IMR-90 (cell line): ENCODE measurements around the gene SLC19A1. TPM values are rescaled to one million over a fixed set of nuclear protein-coding genes. Genes with fewer than 3 reads are reported as not detected.

Experiments
- ATAC-seq: fragments of 200-7000 bp; cut with Tn5 transposase; 2 replicates; pipeline ENCODE4 v1.9.1; 2020; ENCODE audit warnings: low read depth, mild to moderate bottlenecking, moderate library complexity
- BruUV-seq: library from RNA; stranded (reverse); fragments of 400-500 nt; replicated peaks from 2 replicates; lab custom pipeline; 2021; lab: Mats Ljungman, UMichigan
- CTCF ChIA-PET: fragments of 300-600 bp; formaldehyde crosslinking; extraction: SDS; loops from one replicate; lab custom pipeline; 2021; ENCODE audit warnings: antibody characterized with exemption; lab: Yijun Ruan, JAX
- POLR2A ChIA-PET: fragments of 300-600 bp; sonication (Branson Sonifier 250); formaldehyde crosslinking; loops from one replicate; lab custom pipeline; 2022; ENCODE audit warnings: antibody characterized with exemption; ENCODE audit not compliant: unreplicated experiment; lab: Charles Lee
- DNase-seq: peaks from one replicate; pipeline ENCODE4 v3.0.0; 2013
- H2AFZ ChIP-seq: replicated peaks from 2 replicates; pipeline ENCODE3; 2013; ENCODE audit warnings: low read length, mild to moderate bottlenecking; ENCODE audit not compliant: poor library complexity
- H2AK5ac ChIP-seq: 2 replicates; pipeline ENCODE4 v1.6.1; 2013; ENCODE audit warnings: low read depth, low read length, inconsistent platforms
- H2AK9ac ChIP-seq: replicated peaks from 2 replicates; pipeline ENCODE3; 2013; ENCODE audit warnings: mild to moderate bottlenecking, low read depth, low read length, moderate library complexity; ENCODE audit not compliant: poor library complexity
- H2BK120ac ChIP-seq: 2 replicates; pipeline ENCODE4 v1.6.1; 2013; ENCODE audit warnings: low read depth, low read length, inconsistent platforms
- H2BK15ac ChIP-seq: 3 replicates; pipeline ENCODE4 v1.6.1; 2013; ENCODE audit warnings: low read depth, low read length, inconsistent platforms
- H2BK20ac ChIP-seq: 2 replicates; pipeline ENCODE4 v1.6.1; 2013; ENCODE audit warnings: low read depth, mild to moderate bottlenecking, inconsistent platforms, low read length, moderate library complexity
- H2BK5ac ChIP-seq: 2 replicates; pipeline ENCODE4 v1.6.1; 2013; ENCODE audit warnings: mild to moderate bottlenecking, low read depth, low read length, inconsistent platforms; ENCODE audit not compliant: poor library complexity, severe bottlenecking
- H3K14ac ChIP-seq: replicated peaks from 2 replicates; pipeline ENCODE4 v1.6.1; 2013; ENCODE audit warnings: low read depth, low read length, inconsistent platforms
- H3K18ac ChIP-seq: 2 replicates; pipeline ENCODE4 v1.6.1; 2013; ENCODE audit warnings: low read depth, low read length, control low read depth
- H3K23ac ChIP-seq: 2 replicates; pipeline ENCODE4 v1.6.1; 2013; ENCODE audit warnings: low read depth, low read length, inconsistent platforms
- H3K27ac ChIP-seq: 2 replicates; pipeline ENCODE4 v1.5.1; 2013; ENCODE audit warnings: mild to moderate bottlenecking, control low read depth, low read length; ENCODE audit not compliant: insufficient read depth
- H3K27me3 ChIP-seq: 2 replicates; pipeline ENCODE4 v1.6.1; 2013; ENCODE audit warnings: low read length; ENCODE audit not compliant: control insufficient read depth, insufficient read depth
- H3K36me3 ChIP-seq: 2 replicates; pipeline ENCODE4 v1.6.1; 2013; ENCODE audit warnings: low read length, mixed read lengths; ENCODE audit not compliant: control insufficient read depth, insufficient read depth
- H3K4ac ChIP-seq: 2 replicates; pipeline ENCODE4 v1.6.1; 2013; ENCODE audit warnings: low read depth, low read length, inconsistent platforms
- H3K4me1 ChIP-seq: 2 replicates; pipeline ENCODE4 v1.6.1; 2013; ENCODE audit warnings: low read length, mixed read lengths; ENCODE audit not compliant: control insufficient read depth, insufficient read depth
- H3K4me2 ChIP-seq: 2 replicates; pipeline ENCODE4 v1.6.1; 2013; ENCODE audit warnings: low read depth, mild to moderate bottlenecking, control low read depth, low read length, moderate library complexity
- H3K4me3 ChIP-seq: 2 replicates; pipeline ENCODE4 v1.5.1; 2013; ENCODE audit warnings: low read depth, mild to moderate bottlenecking, control low read depth, low read length, moderate library complexity; ENCODE audit not compliant: insufficient read depth
- H3K56ac ChIP-seq: 2 replicates; pipeline ENCODE4 v1.6.1; 2013; ENCODE audit warnings: low read length, inconsistent platforms; ENCODE audit not compliant: insufficient read depth; ENCODE audit errors: extremely low read depth
- H3K79me1 ChIP-seq, 2 experiments: 2 replicates each; pipeline ENCODE4 v1.6.1; 2013; ENCODE audit warnings: low read length in 2 of 2, inconsistent platforms in 1 of 2, low read depth in 1 of 2
- H3K9ac ChIP-seq: 2 replicates; pipeline ENCODE4 v1.6.1; 2013; ENCODE audit warnings: low read depth, low read length, control low read depth
- H3K9me1 ChIP-seq: 2 replicates; pipeline ENCODE4 v1.6.1; 2013; ENCODE audit warnings: low read length, inconsistent platforms; ENCODE audit not compliant: insufficient read depth
- H3K9me3 ChIP-seq: 2 replicates; pipeline ENCODE4 v1.6.1; 2013; ENCODE audit warnings: low read length; ENCODE audit not compliant: control insufficient read depth, insufficient read depth
- H4K20me1 ChIP-seq: 2 replicates; pipeline ENCODE4 v1.6.1; 2013; ENCODE audit warnings: low read length, inconsistent platforms; ENCODE audit not compliant: insufficient read depth
- H4K5ac ChIP-seq: 2 replicates; pipeline ENCODE4 v1.6.1; 2013; ENCODE audit warnings: mild to moderate bottlenecking, low read depth, low read length, control low read depth
- H4K8ac ChIP-seq, 2 experiments: 2 replicates each; pipeline ENCODE4 v1.6.1; 2013; ENCODE audit warnings: low read depth in 2 of 2, low read length in 2 of 2, control low read depth in 1 of 2, inconsistent platforms in 1 of 2
- H4K91ac ChIP-seq: 2 replicates; pipeline ENCODE4 v1.6.1; 2013; ENCODE audit warnings: low read depth, low read length, inconsistent platforms; ENCODE audit not compliant: insufficient read depth
- CHD1 ChIP-seq: IDR thresholded peaks from 2 replicates; pipeline ENCODE4 v1.6.1; 2012; ENCODE audit warnings: low read depth, low read length, improper control_type of control experiment
- NFE2L2 ChIP-seq: fragments of 150-350 bp; IDR thresholded peaks from 2 replicates; pipeline ENCODE4 v1.6.1; 2016; ENCODE audit warnings: low read depth, mild to moderate bottlenecking, low read length
- POLR2A ChIP-seq: IDR thresholded peaks from 2 replicates; pipeline ENCODE4 v1.6.1; 2012; ENCODE audit warnings: mild to moderate bottlenecking, low read depth, low read length
- RCOR1 ChIP-seq: IDR thresholded peaks from 2 replicates; pipeline ENCODE4 v1.6.1; 2012; ENCODE audit warnings: mild to moderate bottlenecking, low read length, improper control_type of control experiment; ENCODE audit not compliant: insufficient replicate concordance
- RFX5 ChIP-seq: IDR thresholded peaks from 2 replicates; pipeline ENCODE4 v1.8.0; 2012; ENCODE audit warnings: low read depth, mild to moderate bottlenecking, low read length, moderate library complexity
- SMC3 ChIP-seq: fragments of 150-350 bp; IDR thresholded peaks from 2 replicates; pipeline ENCODE4 v1.6.1; 2016; ENCODE audit warnings: low read depth, mild to moderate bottlenecking, antibody characterized with exemption, low read length, moderate library complexity
- whole genome bisulfite sequencing, 2 experiments: methylation state at CpG; one replicate each; pipeline versions ENCODE4 v1.1.5 to v1.1.7; 2013; ENCODE audit warnings: missing lambda C conversion rate in 2 of 2; ENCODE audit not compliant: insufficient read length in 1 of 2; ENCODE audit errors: extremely low coverage in 2 of 2; 5-methylcytosine and 5-hydroxymethylcytosine counted together
- dilution Hi-C: fragments of 300-500 bp; cut with HindIII; formaldehyde crosslinking; loops from one replicate; pipeline ENCODE4 v1.14.3; 2018; ENCODE audit warnings: low sequenced_read_pairs; ENCODE audit not compliant: unreplicated experiment
- in situ Hi-C: fragments of 300-500 bp; cut with MboI; formaldehyde crosslinking; loops from 3 replicates; pipeline ENCODE4 v1.14.3; 2019; ENCODE audit warnings: low sequenced_read_pairs, inconsistent platforms, mixed read lengths
- intact Hi-C: fragments of 100-400 bp; cut with micrococcal nuclease; formaldehyde crosslinking; loops from 2 replicates; pipeline ENCODE4 v1.10.0; 2022
- polyA plus RNA-seq, 3 experiments: library from polyadenylated mRNA; depleted of rRNA; stranded (reverse); fragments of >200 nt; gene quantifications; 2 replicates each; pipeline ENCODE4 v1.2.3, GENCODE V29; 2012; ENCODE audit warnings: low replicate concordance in 1 of 3
- total RNA-seq: library from RNA; depleted of rRNA; stranded (reverse); fragments of >200 nt; gene quantifications from 2 replicates; pipeline ENCODE4 v1.2.3, GENCODE V29; 2012
- TF ChIP-seq, protein P1 (sequence below): conservative IDR thresholded peaks from 2 replicates; pipeline ENCODE4 v1.5.1; 2012; ENCODE audit warnings: mild to moderate bottlenecking, low read depth, low read length, improper control_type of control experiment

SLC19A1 gene
- total and polyA plus RNA-seq, 2 of the 4 experiments (the other 2 are of a cell fraction): 2.2 to 16.2 TPM

DNA sequence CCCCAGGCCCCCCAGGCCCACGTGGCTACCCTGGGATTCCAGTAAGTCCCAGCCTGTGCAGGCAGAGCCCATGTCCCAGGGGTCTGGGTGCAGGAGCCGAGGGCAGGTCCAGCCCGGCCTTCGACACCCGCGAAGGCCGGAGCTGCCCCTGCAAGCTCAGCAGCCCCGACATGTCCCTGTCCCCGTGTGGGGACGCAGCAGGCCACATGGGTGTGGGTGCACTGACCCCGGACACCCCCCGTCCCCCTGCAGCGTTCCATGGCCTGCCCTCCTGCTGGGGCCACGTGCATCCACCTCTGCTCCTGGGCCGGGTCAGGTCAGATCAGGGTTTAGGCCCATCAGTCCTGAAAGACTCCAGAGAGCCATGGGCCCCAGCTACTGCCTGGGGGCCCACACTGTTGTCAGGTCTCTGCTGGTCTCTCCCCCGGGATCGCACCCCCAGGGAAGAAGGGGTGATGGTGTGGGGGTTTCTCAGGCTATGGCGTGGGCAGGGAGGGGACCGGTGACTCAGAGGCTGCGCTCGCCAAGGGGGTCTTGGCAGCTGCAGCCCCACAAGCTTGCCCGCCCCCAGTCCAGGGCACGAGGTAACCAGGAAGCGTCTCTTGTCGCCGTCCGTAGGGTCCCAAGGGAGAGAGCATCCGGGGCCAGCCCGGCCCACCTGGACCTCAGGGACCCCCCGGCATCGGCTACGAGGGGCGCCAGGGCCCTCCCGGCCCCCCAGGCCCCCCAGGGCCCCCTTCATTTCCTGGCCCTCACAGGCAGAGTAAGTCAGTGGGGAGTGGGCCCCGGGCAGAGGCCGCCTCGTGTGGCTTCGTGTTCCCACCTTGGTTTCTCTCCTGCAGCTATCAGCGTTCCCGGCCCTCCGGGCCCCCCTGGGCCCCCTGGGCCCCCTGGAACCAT, 37.5 kb downstream of the SLC19A1 start:
- ChIA-PET CTCF (no interaction called here), POLR2A (no interaction called here)
- peaks cover 0 to 5% of the 10 kb centered on the region in 2 experiments; a peak in 1 of 4 replicates for H3K79me1 ChIP-seq
- no TSS peak for BruUV-seq
- H2AK5ac ChIP-seq: no peak overlapping the region
- no peaks in the 10 kb centered on the region for H3K27me3 ChIP-seq
- ATAC-seq: no peak
- H3K27ac ChIP-seq: no peak overlapping the region
- no peaks in the 10 kb centered on the region; the same call in 1 of the 2 replicates for H4K20me1 ChIP-seq
- no peak overlapping the region for H4K8ac ChIP-seq
- no peaks in the 10 kb centered on the region for H3K4me1 ChIP-seq
- intact Hi-C loops: no loop called here
- no peak overlapping the region for H3K14ac ChIP-seq
- dilution Hi-C loops: no loop called here
- peaks cover 38% of the 10 kb centered on the region for H3K36me3 ChIP-seq
- TF ChIP-seq RFX5 (no peak), RCOR1 (no peak), CHD1 (no peak), NFE2L2 (no peak), SMC3 (no peak), POLR2A (no peak)
- TF ChIP-seq, protein P1, sequence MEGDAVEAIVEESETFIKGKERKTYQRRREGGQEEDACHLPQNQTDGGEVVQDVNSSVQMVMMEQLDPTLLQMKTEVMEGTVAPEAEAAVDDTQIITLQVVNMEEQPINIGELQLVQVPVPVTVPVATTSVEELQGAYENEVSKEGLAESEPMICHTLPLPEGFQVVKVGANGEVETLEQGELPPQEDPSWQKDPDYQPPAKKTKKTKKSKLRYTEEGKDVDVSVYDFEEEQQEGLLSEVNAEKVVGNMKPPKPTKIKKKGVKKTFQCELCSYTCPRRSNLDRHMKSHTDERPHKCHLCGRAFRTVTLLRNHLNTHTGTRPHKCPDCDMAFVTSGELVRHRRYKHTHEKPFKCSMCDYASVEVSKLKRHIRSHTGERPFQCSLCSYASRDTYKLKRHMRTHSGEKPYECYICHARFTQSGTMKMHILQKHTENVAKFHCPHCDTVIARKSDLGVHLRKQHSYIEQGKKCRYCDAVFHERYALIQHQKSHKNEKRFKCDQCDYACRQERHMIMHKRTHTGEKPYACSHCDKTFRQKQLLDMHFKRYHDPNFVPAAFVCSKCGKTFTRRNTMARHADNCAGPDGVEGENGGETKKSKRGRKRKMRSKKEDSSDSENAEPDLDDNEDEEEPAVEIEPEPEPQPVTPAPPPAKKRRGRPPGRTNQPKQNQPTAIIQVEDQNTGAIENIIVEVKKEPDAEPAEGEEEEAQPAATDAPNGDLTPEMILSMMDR: no peak
- H2BK20ac ChIP-seq: no peak overlapping the region
- H3K9ac ChIP-seq: no peak overlapping the region
- H2AK9ac ChIP-seq: no peak overlapping the region
- peaks cover 7% of the 10 kb centered on the region; the same call in 1 of the 2 replicates for H3K9me1 ChIP-seq
- no peak overlapping the region for H3K23ac ChIP-seq
- no peak overlapping the region for H4K5ac ChIP-seq
- H4K91ac ChIP-seq: no peak overlapping the region
- no peak overlapping the region for H2AFZ ChIP-seq
- no peak overlapping the region for H3K4me2 ChIP-seq
- DNase-seq: no peak
- no peak overlapping the region for H3K56ac ChIP-seq
- no peaks in the 10 kb centered on the region for H3K9me3 ChIP-seq
- no peak overlapping the region for H2BK15ac ChIP-seq
- H3K4me3 ChIP-seq: no peak overlapping the region
- 86% methylated on average over 15 of the region's 41 CpGs; no CpG with 5 or more reads in 1 of the 2 experiments for WGBS, 2 experiments
- H3K18ac ChIP-seq: no peak overlapping the region
- in situ Hi-C loops: no loop called here
- no peak overlapping the region for H2BK120ac ChIP-seq
- no peak overlapping the region for H3K4ac ChIP-seq
- H2BK5ac ChIP-seq: no peak overlapping the region
